WTC11 (cell line): Measurements from ENCODE around the gene LAMP5. TPM values are rescaled to one million over a fixed set of nuclear protein-coding genes. Genes with fewer than 3 reads are reported as not detected.

ENCODE experiments used
- ATAC-seq: fragments of 200-7000 bp; cut with Tn5 transposase; 2 replicates; pipeline ENCODE4 v1.10.0; 2021; ENCODE audit warnings: mild to moderate bottlenecking, moderate library complexity
- CTCF ChIA-PET: fragments of 300-600 bp; sonication (Branson Sonifier 250); formaldehyde crosslinking; loops from one replicate; lab custom pipeline; 2021; ENCODE audit warnings: antibody characterized with exemption; lab: Charles Lee
- POLR2A ChIA-PET: fragments of 350-600 bp; sonication (Branson Sonifier 250); formaldehyde crosslinking; loops from one replicate; lab custom pipeline; 2021; ENCODE audit warnings: antibody characterized with exemption; lab: Charles Lee
- DNase-seq: peaks from one replicate; pipeline ENCODE4 v3.0.0; 2021; ENCODE audit warnings: low spot score
- H3K27ac Mint-ChIP-seq: 2 replicates; pipeline ENCODE4 v1.8.0; 2021; ENCODE audit warnings: mixed read lengths
- H3K27me3 Mint-ChIP-seq: 2 replicates; pipeline ENCODE4 v1.8.0; 2021; ENCODE audit warnings: low read depth, mild to moderate bottlenecking, moderate library complexity, mixed read lengths
- H3K36me3 Mint-ChIP-seq: 2 replicates; pipeline ENCODE4 v1.8.0; 2021; ENCODE audit warnings: mixed read lengths
- H3K4me1 Mint-ChIP-seq: 2 replicates; pipeline ENCODE4 v1.8.0; 2022; ENCODE audit warnings: mixed read lengths
- H3K4me3 Mint-ChIP-seq: 2 replicates; pipeline ENCODE4 v1.8.0; 2021; ENCODE audit warnings: mild to moderate bottlenecking, moderate library complexity, mixed read lengths
- H3K9me3 Mint-ChIP-seq: 2 replicates; pipeline ENCODE4 v1.8.0; 2021; ENCODE audit warnings: mixed read lengths
- EMX1 ChIP-seq: fragments of 250-450 bp; sonication (Bioruptor Pico); IDR thresholded peaks from 2 replicates; pipeline ENCODE4 v1.8.0; 2021; ENCODE audit warnings: mild to moderate bottlenecking
- ETV6 ChIP-seq: sonication (generic); formaldehyde crosslinking; IDR thresholded peaks from 2 replicates; pipeline ENCODE4 v1.8.1; 2022; ENCODE audit warnings: mild to moderate bottlenecking, missing genetic modification reagents
- FOXJ3 ChIP-seq: sonication (generic); formaldehyde crosslinking; IDR thresholded peaks from 2 replicates; pipeline ENCODE4 v1.9.0; 2021; ENCODE audit warnings: missing genetic modification reagents, mild to moderate bottlenecking, borderline replicate concordance
- FOXP1 ChIP-seq: sonication (generic); formaldehyde crosslinking; IDR thresholded peaks from 2 replicates; pipeline ENCODE4 v1.8.0; 2022; ENCODE audit warnings: missing genetic modification reagents, mild to moderate bottlenecking, moderate library complexity, borderline replicate concordance
- HMGA2 ChIP-seq: fragments of 250-450 bp; sonication (Bioruptor Pico); IDR thresholded peaks from 2 replicates; pipeline ENCODE4 v1.4.0; 2021; ENCODE audit warnings: mild to moderate bottlenecking, moderate library complexity
- MYBL2 ChIP-seq: sonication (generic); formaldehyde crosslinking; IDR thresholded peaks from 2 replicates; pipeline ENCODE4 v1.8.1; 2023; ENCODE audit warnings: mild to moderate bottlenecking, moderate library complexity, missing genetic modification reagents
- NR3C1 ChIP-seq: sonication (generic); formaldehyde crosslinking; conservative IDR thresholded peaks from 2 replicates; pipeline ENCODE4 v1.8.1; 2023; ENCODE audit warnings: low read depth, mild to moderate bottlenecking, missing genetic modification reagents
- PRRX2 ChIP-seq: fragments of 250-450 bp; sonication (Bioruptor Pico); IDR thresholded peaks from 2 replicates; pipeline ENCODE4 v1.8.0; 2021; ENCODE audit warnings: mild to moderate bottlenecking
- RORB ChIP-seq: fragments of 250-450 bp; sonication (Bioruptor Pico); IDR thresholded peaks from 2 replicates; pipeline ENCODE4 v1.9.0; 2021; ENCODE audit warnings: mild to moderate bottlenecking
- SMAD3 ChIP-seq: sonication (generic); formaldehyde crosslinking; IDR thresholded peaks from 2 replicates; pipeline ENCODE4 v1.8.0; 2022; ENCODE audit warnings: missing genetic modification reagents, mild to moderate bottlenecking, borderline replicate concordance
- ZNF317 ChIP-seq: sonication (generic); formaldehyde crosslinking; IDR thresholded peaks from 2 replicates; pipeline ENCODE4 v1.8.1; 2023; ENCODE audit warnings: low read depth, mild to moderate bottlenecking, moderate library complexity, missing genetic modification reagents, borderline replicate concordance
- ZNF671 ChIP-seq: fragments of 250-450 bp; sonication (Bioruptor Pico); IDR thresholded peaks from 2 replicates; pipeline ENCODE4 v1.8.0; 2021; ENCODE audit warnings: mild to moderate bottlenecking
- total RNA-seq: library from RNA; stranded (reverse); gene quantifications from 3 replicates; pipeline ENCODE4 v1.2.3, GENCODE V29; 2021
- TF ChIP-seq, protein P1 (sequence below): sonication (generic); formaldehyde crosslinking; conservative IDR thresholded peaks from 2 replicates; pipeline ENCODE4 v1.8.1; 2022; ENCODE audit warnings: mild to moderate bottlenecking, missing genetic modification reagents
- TF ChIP-seq, protein P2 (sequence below): sonication (generic); formaldehyde crosslinking; IDR thresholded peaks from 2 replicates; pipeline ENCODE4 v1.8.1; 2023; ENCODE audit warnings: mild to moderate bottlenecking, missing genetic modification reagents
- TF ChIP-seq, protein P3 (sequence below): sonication (generic); formaldehyde crosslinking; IDR thresholded peaks from 2 replicates; pipeline ENCODE4 v1.8.0; 2022; ENCODE audit warnings: mild to moderate bottlenecking, missing genetic modification reagents
- TF ChIP-seq, protein P4 (sequence below): sonication (generic); formaldehyde crosslinking; IDR thresholded peaks from 2 replicates; pipeline ENCODE4 v1.8.1; 2023; ENCODE audit warnings: mild to moderate bottlenecking, moderate library complexity, missing genetic modification reagents
- TF ChIP-seq, protein P5 (sequence below): fragments of 250-450 bp; sonication (Bioruptor Pico); IDR thresholded peaks from 2 replicates; pipeline ENCODE4 v1.8.0; 2021; ENCODE audit warnings: mild to moderate bottlenecking
- TF ChIP-seq, protein P6 (sequence below): fragments of 250-450 bp; sonication (Bioruptor Pico); IDR thresholded peaks from 2 replicates; pipeline ENCODE4 v1.9.0; 2021; ENCODE audit warnings: mild to moderate bottlenecking
- TF ChIP-seq, protein P7 (sequence below): fragments of 250-450 bp; sonication (Bioruptor Pico); IDR thresholded peaks from 2 replicates; pipeline ENCODE4 v2.1.2; 2022; ENCODE audit warnings: mild to moderate bottlenecking, moderate library complexity
- TF ChIP-seq, protein P8 (sequence below): fragments of 200-600 bp; IDR thresholded peaks from 2 replicates; pipeline ENCODE4 v1.8.0; 2022; ENCODE audit warnings: antibody characterized with exemption

The LAMP5 gene
- total RNA-seq, 1 experiment from 2014 or later: 0.31 TPM

DNA sequence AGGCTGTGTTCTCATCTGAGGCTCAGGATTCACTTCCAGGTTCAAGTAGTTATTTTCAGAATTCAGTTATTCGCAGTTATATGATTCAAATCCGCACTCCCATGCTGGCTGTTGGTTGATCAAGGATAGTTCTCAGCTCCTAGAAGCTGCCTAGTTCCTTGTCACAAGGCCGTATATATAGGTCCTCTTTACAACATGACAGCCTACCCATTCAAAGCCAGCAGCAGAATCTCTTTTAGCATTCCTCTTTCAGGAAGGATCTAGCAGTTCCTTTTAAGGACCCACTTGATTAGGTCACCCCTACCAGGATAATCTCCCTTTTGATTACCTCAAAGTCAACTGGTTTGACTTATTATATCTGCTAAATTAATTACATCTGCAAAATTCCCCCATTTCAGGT is 23.8 kb upstream of the LAMP5 start:
- Mint-ChIP-seq H3K27ac (no peak overlapping the region), H3K9me3 (0 out of 2 replicates have a peak, but pooled peaks cover 6% of the 10 kb centered on the region), H3K4me1 (no peaks in the 10 kb centered on the region), H3K36me3 (no peaks in the 10 kb centered on the region), H3K4me3 (no peak overlapping the region), H3K27me3 (peaks cover 2% of the 10 kb centered on the region)
- TF ChIP-seq FOXP1 (CRISPR knock-in tag): no peak
- TF ChIP-seq, protein P1, sequence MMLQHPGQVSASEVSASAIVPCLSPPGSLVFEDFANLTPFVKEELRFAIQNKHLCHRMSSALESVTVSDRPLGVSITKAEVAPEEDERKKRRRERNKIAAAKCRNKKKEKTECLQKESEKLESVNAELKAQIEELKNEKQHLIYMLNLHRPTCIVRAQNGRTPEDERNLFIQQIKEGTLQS: no peak
- TF ChIP-seq, protein P2, sequence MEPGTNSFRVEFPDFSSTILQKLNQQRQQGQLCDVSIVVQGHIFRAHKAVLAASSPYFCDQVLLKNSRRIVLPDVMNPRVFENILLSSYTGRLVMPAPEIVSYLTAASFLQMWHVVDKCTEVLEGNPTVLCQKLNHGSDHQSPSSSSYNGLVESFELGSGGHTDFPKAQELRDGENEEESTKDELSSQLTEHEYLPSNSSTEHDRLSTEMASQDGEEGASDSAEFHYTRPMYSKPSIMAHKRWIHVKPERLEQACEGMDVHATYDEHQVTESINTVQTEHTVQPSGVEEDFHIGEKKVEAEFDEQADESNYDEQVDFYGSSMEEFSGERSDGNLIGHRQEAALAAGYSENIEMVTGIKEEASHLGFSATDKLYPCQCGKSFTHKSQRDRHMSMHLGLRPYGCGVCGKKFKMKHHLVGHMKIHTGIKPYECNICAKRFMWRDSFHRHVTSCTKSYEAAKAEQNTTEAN (CRISPR knock-in tag): no peak
- TF ChIP-seq ZNF317 (CRISPR knock-in tag): no peak
- TF ChIP-seq, protein P3, sequence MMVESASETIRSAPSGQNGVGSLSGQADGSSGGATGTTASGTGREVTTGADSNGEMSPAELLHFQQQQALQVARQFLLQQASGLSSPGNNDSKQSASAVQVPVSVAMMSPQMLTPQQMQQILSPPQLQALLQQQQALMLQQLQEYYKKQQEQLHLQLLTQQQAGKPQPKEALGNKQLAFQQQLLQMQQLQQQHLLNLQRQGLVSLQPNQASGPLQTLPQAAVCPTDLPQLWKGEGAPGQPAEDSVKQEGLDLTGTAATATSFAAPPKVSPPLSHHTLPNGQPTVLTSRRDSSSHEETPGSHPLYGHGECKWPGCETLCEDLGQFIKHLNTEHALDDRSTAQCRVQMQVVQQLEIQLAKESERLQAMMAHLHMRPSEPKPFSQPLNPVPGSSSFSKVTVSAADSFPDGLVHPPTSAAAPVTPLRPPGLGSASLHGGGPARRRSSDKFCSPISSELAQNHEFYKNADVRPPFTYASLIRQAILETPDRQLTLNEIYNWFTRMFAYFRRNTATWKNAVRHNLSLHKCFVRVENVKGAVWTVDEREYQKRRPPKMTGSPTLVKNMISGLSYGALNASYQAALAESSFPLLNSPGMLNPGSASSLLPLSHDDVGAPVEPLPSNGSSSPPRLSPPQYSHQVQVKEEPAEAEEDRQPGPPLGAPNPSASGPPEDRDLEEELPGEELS (CRISPR knock-in tag): no peak
- ChIA-PET CTCF (no interaction called here), POLR2A (no interaction called here)
- DNase-seq (no peak), ATAC-seq (no peak)

DNA sequence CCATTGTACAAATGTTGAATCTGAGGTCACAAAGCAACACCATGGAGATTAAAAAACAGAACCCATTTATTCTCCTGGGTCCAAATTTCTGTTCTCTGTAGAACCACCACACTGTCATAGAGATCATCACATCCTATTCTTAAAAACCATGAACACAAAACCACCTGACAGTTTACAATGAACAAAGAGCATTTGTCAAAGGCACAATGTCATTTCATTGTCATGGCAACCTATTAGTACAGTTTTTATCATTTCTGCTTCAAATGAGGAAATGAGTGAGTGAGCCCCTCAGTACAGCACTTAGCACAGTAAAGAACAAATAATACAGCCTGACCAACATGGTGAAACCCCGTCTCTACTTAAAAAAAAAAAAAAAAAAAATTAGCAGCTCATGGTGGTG is 23.1 kb upstream of the LAMP5 start:
- Mint-ChIP-seq H3K4me3 (no peak overlapping the region), H3K4me1 (no peaks in the 10 kb centered on the region), H3K27ac (no peak overlapping the region), H3K36me3 (no peaks in the 10 kb centered on the region)
- POLR2A ChIA-PET: no interaction called here
- no peak for TF ChIP-seq HMGA2 (CRISPR knock-in tag)
- TF ChIP-seq, protein P4, sequence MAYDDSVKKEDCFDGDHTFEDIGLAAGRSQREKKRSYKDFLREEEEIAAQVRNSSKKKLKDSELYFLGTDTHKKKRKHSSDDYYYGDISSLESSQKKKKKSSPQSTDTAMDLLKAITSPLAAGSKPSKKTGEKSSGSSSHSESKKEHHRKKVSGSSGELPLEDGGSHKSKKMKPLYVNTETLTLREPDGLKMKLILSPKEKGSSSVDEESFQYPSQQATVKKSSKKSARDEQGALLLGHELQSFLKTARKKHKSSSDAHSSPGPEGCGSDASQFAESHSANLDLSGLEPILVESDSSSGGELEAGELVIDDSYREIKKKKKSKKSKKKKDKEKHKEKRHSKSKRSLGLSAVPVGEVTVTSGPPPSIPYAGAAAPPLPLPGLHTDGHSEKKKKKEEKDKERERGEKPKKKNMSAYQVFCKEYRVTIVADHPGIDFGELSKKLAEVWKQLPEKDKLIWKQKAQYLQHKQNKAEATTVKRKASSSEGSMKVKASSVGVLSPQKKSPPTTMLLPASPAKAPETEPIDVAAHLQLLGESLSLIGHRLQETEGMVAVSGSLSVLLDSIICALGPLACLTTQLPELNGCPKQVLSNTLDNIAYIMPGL: no peak
- TF ChIP-seq, protein P3 (CRISPR knock-in tag): no peak
- TF ChIP-seq, protein P5, sequence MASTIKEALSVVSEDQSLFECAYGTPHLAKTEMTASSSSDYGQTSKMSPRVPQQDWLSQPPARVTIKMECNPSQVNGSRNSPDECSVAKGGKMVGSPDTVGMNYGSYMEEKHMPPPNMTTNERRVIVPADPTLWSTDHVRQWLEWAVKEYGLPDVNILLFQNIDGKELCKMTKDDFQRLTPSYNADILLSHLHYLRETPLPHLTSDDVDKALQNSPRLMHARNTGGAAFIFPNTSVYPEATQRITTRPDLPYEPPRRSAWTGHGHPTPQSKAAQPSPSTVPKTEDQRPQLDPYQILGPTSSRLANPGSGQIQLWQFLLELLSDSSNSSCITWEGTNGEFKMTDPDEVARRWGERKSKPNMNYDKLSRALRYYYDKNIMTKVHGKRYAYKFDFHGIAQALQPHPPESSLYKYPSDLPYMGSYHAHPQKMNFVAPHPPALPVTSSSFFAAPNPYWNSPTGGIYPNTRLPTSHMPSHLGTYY (CRISPR knock-in tag): no peak
- TF ChIP-seq RORB (CRISPR knock-in tag): no peak
- TF ChIP-seq EMX1 (CRISPR knock-in tag): no peak
- TF ChIP-seq SMAD3 (CRISPR knock-in tag): no peak
- TF ChIP-seq, all 79 proteins: peak for 0
- DNase-seq: no peak
- CTCF ChIA-PET: interaction anchor here (0.6 kb wide), 1 partner anchor 412 kb away, joined by 4 read pairs; no protein-coding TSS in a partner anchor
- Mint-ChIP-seq H3K9me3 (0 out of 2 replicates have a peak, but pooled peaks cover 10% of the 10 kb centered on the region), H3K27me3 (peaks cover 5% of the 10 kb centered on the region)
- ATAC-seq: no peak

DNA sequence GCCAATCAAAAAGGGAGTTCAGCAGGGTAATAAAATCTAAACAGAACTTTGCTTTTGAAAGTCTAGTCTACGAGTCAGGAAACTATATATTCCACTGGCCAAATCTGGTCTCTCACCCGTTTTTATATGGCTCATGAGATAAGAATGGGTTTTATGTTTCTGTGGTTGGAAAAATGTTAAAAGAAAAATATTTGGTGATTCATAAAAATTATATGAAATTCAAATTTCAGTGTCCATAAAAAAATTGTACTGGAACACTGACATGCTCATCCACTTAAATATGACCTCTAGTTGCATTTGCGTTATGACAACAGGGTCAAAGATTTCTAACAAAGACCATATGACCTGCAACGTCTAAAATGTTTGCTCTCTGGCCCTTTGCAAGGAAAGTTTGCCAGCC is 22.3 kb upstream of the LAMP5 start:
- Mint-ChIP-seq H3K4me1 (no peaks in the 10 kb centered on the region), H3K9me3 (0 out of 2 replicates have a peak, but pooled peaks cover 10% of the 10 kb centered on the region), H3K27me3 (peaks cover 5% of the 10 kb centered on the region), H3K4me3 (no peak overlapping the region), H3K27ac (no peak overlapping the region), H3K36me3 (no peaks in the 10 kb centered on the region)
- CTCF ChIA-PET: interaction anchor here (0.6 kb wide), 1 partner anchor 411 kb away, joined by 4 read pairs; no protein-coding TSS in a partner anchor
- POLR2A ChIA-PET: no interaction called here
- ATAC-seq: no peak
- no peak for DNase-seq
- TF ChIP-seq PRRX2 (CRISPR knock-in tag) (no peak), MYBL2 (CRISPR knock-in tag) (no peak), ETV6 (CRISPR knock-in tag) (no peak), NR3C1 (CRISPR knock-in tag) (no peak), FOXJ3 (no peak), ZNF671 (CRISPR knock-in tag) (no peak)
- TF ChIP-seq, protein P6, sequence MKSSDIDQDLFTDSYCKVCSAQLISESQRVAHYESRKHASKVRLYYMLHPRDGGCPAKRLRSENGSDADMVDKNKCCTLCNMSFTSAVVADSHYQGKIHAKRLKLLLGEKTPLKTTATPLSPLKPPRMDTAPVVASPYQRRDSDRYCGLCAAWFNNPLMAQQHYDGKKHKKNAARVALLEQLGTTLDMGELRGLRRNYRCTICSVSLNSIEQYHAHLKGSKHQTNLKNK: no peak
- TF ChIP-seq, protein P7, sequence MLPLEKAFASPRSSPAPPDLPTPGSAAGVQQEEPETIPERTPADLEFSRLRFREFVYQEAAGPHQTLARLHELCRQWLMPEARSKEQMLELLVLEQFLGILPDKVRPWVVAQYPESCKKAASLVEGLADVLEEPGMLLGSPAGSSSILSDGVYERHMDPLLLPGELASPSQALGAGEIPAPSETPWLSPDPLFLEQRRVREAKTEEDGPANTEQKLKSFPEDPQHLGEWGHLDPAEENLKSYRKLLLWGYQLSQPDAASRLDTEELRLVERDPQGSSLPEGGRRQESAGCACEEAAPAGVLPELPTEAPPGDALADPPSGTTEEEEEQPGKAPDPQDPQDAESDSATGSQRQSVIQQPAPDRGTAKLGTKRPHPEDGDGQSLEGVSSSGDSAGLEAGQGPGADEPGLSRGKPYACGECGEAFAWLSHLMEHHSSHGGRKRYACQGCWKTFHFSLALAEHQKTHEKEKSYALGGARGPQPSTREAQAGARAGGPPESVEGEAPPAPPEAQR: no peak
- TF ChIP-seq, protein P8, sequence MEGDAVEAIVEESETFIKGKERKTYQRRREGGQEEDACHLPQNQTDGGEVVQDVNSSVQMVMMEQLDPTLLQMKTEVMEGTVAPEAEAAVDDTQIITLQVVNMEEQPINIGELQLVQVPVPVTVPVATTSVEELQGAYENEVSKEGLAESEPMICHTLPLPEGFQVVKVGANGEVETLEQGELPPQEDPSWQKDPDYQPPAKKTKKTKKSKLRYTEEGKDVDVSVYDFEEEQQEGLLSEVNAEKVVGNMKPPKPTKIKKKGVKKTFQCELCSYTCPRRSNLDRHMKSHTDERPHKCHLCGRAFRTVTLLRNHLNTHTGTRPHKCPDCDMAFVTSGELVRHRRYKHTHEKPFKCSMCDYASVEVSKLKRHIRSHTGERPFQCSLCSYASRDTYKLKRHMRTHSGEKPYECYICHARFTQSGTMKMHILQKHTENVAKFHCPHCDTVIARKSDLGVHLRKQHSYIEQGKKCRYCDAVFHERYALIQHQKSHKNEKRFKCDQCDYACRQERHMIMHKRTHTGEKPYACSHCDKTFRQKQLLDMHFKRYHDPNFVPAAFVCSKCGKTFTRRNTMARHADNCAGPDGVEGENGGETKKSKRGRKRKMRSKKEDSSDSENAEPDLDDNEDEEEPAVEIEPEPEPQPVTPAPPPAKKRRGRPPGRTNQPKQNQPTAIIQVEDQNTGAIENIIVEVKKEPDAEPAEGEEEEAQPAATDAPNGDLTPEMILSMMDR: no peak
